Measurements from ENCODE around the gene ANTXRL. TPM values are rescaled to one million over a fixed set of nuclear protein-coding genes. Genes with fewer than 3 reads are reported as not detected.
A peak's percentile ranks its signal among the peaks of the same experiment; 100 is the strongest.
"Not testable (repeated sequence)": the region's sequence is repeated elsewhere in the genome, so short reads cannot be mapped to it uniquely, and the experiment has no call there.

ANTXRL gene
- total and polyA plus RNA-seq, 7 experiments from 2014 or later = 0.97 TPM; not detected in 6

DNA sequence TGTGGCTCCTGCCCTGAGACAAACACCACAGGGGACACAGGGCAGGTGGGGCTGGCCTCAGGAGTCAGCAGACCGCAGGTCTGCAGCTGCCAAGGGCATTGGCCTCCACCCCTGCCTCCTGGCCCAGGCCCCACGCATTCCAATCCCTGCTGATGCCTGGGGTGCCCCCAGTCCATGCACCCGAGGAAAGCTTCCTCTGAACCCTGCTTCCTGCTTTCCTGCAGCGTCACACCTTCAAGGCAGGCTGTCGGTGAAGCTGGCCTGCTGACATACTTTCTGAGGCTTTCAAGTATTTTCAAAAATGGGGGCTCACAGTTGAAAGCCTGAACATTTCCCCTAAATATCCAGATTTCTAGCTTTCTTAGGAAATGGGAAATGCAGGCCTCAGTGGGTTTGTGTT, 22.5 kb upstream of the ANTXRL start:
- Histone ChIP-seq H3K27ac (ENCODE audit: low read depth, low read length) (peak overlapping the region; percentile 55), H3K36me3 (ENCODE audit: control insufficient read depth in 2 of 3, insufficient read depth in 3 of 3, low read length in 3 of 3) (peaks cover 0 to 18% (median 17%) of the 10 kb centered on the region in 3 experiments), H3K4me3 (ENCODE audit: low read length) (no peak overlapping the region), H3K9me3 (ENCODE audit: control insufficient read depth in 2 of 3, low read length in 3 of 3) (no peaks in the 10 kb centered on the region), H3K4me1 (ENCODE audit: control insufficient read depth in 2 of 2, insufficient read depth in 2 of 2, low read length in 2 of 2) (peaks cover 11 to 37% of the 10 kb centered on the region in 2 donors), H3K27me3 (ENCODE audit: control insufficient read depth in 2 of 2, insufficient read depth in 2 of 2, low read length in 2 of 2) (no peaks in the 10 kb centered on the region)
- no peaks in the 10 kb centered on the region for H3K27me3 Mint-ChIP-seq
- no peaks in the 10 kb centered on the region for H3K9me3 Mint-ChIP-seq
- peak overlapping the region in 6 of 9 donors; percentile 20 to 94 (median 82) for H3K27ac Mint-ChIP-seq
- ChIA-PET CTCF (no interaction called here), POLR2A (interaction anchor here (1.1 kb wide), 1 partner anchor 35 kb away, joined by 4 read pairs; no protein-coding TSS in a partner anchor)
- intact Hi-C loops (cut with micrococcal nuclease) = no loop called here
- H3K36me3 Mint-ChIP-seq = peaks cover 8 to 22% (median 19%) of the 10 kb centered on the region in 5 donors
- H3K4me3 Mint-ChIP-seq = peak overlapping the region in 6 of 10 donors; percentile 14 to 57 (median 28)
- ATAC-seq = no peak
- peak in 2 of 9 donors; percentile 16 to 27 for DNase-seq
- H3K4me1 Mint-ChIP-seq = peaks cover 10 to 57% (median 39%) of the 10 kb centered on the region in 7 donors

DNA sequence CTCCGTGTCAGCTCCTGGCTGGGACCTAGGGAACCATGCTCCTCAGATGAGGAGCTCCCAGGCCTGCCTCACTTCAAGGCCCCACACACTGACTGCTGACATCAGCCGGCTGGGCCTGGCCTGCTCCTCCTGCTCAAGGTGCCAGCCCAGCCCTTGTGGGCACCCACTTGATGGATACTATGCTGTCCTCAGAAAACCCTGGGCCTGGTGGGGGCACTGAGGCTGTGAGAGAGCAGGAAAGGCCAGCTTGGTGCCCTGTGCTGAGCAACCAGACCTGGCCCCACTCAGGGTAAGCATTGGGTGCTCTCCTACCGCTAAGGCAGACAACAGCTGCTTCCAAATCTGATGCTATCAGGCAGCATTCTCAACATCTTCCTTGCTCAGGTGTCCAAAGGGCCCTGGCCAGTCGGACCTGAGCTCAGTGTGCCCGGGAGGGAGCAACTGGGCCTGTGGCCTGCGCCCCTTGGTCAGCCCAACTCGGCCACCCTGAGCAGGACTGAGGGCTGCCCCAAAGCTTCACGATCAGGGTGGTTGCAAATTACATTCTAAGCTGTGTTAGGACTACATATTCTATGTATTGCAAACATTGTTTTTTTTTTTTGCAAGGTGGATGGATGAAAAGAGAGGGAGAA, 21.9 kb upstream of the ANTXRL start:
- CTCF ChIA-PET = no interaction called here
- H3K9me3 Mint-ChIP-seq = no peaks in the 10 kb centered on the region
- DNase-seq = no peak
- peaks cover 16 to 40% of the 10 kb centered on the region in 2 donors for H3K4me1 ChIP-seq (ENCODE audit: control insufficient read depth in 2 of 2, insufficient read depth in 2 of 2, low read length in 2 of 2)
- peaks cover 0 to 18% (median 17%) of the 10 kb centered on the region in 3 experiments for H3K36me3 ChIP-seq (ENCODE audit: control insufficient read depth in 2 of 3, insufficient read depth in 3 of 3, low read length in 3 of 3)
- H3K27me3 Mint-ChIP-seq = no peaks in the 10 kb centered on the region
- peak overlapping the region in 8 of 10 donors; percentile 27 to 65 (median 40) for H3K4me3 Mint-ChIP-seq
- ATAC-seq = no peak
- H3K4me1 Mint-ChIP-seq = peaks cover 14 to 59% (median 44%) of the 10 kb centered on the region in 7 donors
- no peaks in the 10 kb centered on the region for H3K27me3 ChIP-seq (ENCODE audit: control insufficient read depth in 2 of 2, insufficient read depth in 2 of 2, low read length in 2 of 2)
- peak overlapping the region; percentile 55 for H3K27ac ChIP-seq (ENCODE audit: low read depth, low read length)
- intact Hi-C loops (cut with micrococcal nuclease) = loop anchor here in 1 of 2 donors (5.0 kb wide), 2 partner anchors 38 to 243 kb away; no protein-coding TSS in a partner anchor
- peaks cover 8 to 22% (median 20%) of the 10 kb centered on the region in 5 donors for H3K36me3 Mint-ChIP-seq
- H3K9me3 ChIP-seq (ENCODE audit: control insufficient read depth in 2 of 3, low read length in 3 of 3) = no peaks in the 10 kb centered on the region
- peak overlapping the region in 6 of 9 donors; percentile 77 to 94 (median 86) for H3K27ac Mint-ChIP-seq
- POLR2A ChIA-PET = interaction anchor here (1.1 kb wide), 1 partner anchor 35 kb away, joined by 4 read pairs; no protein-coding TSS in a partner anchor
- H3K4me3 ChIP-seq (ENCODE audit: low read length) = no peak overlapping the region

DNA sequence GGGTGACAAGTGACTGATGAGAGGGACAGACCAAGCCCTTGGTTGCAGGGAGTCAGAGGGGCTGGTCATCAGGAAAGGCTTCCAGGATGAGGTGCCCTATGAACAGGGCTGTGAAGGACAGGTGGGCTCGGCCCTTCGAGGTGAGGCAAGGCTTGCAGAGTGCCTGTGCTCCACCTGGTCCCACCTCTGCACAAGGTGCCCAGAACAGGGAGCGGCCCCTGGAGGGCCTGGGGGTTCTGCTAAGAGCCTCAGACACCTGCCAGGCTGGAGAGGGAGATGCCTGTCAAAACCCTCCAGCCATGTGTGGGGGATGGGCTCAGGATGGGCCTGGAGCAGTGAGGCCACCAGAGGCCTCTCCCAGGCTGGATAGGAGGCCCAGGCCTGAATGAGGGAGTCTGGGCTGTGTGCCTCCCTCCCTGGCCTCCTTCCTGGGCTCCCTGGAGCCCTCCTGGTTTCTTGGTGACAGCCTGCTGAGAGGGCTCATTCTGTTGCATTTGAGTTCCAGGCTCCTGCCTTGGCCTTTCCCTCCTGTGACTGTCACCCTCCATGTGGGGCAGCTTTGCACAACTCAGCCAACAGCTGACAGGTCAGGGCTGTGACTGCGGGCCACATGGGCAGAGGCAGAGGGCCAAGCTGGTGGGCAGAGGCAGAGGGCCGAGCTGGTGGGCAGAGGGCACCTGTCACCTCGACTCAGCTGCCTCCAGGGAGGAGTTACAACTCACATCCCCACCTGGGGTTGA, 21.1 kb upstream of the ANTXRL start:
- H3K9me3 ChIP-seq (ENCODE audit: control insufficient read depth in 2 of 3, low read length in 3 of 3); H3K9me3 Mint-ChIP-seq; H3K27me3 Mint-ChIP-seq; H3K4me3 ChIP-seq (ENCODE audit: low read length); ATAC-seq; CTCF ChIA-PET; H3K27me3 ChIP-seq (ENCODE audit: control insufficient read depth in 2 of 2, insufficient read depth in 2 of 2, low read length in 2 of 2): not testable (repeated sequence)
- intact Hi-C loops (cut with micrococcal nuclease) = loop anchor here in 1 of 2 donors (1.0 to 5.0 kb wide), 3 partner anchors 9 to 243 kb away; no protein-coding TSS in a partner anchor
- H3K27ac Mint-ChIP-seq = peak overlapping the region in 5 of 9 donors; percentile 79 to 94 (median 88)
- H3K36me3 ChIP-seq (ENCODE audit: control insufficient read depth in 2 of 3, insufficient read depth in 3 of 3, low read length in 3 of 3) = peaks cover 0 to 18% (median 17%) of the 10 kb centered on the region in 3 experiments
- H3K27ac ChIP-seq (ENCODE audit: low read depth, low read length) = peak overlapping the region; percentile 86
- H3K36me3 Mint-ChIP-seq = peaks cover 4 to 17% (median 15%) of the 10 kb centered on the region in 5 donors
- H3K4me1 Mint-ChIP-seq = peaks cover 17 to 63% (median 46%) of the 10 kb centered on the region in 7 donors
- H3K4me3 Mint-ChIP-seq = peak overlapping the region in 8 of 10 donors; percentile 32 to 70 (median 56)
- DNase-seq = peak in 1 of 9 donors; percentile 19
- H3K4me1 ChIP-seq (ENCODE audit: control insufficient read depth in 2 of 2, insufficient read depth in 2 of 2, low read length in 2 of 2) = peaks cover 25 to 49% of the 10 kb centered on the region in 2 donors
- POLR2A ChIA-PET = interaction anchor here (0.6 to 1.2 kb wide), 2 partner anchors 19 to 24 kb away, joined by 3 to 5 read pairs; no protein-coding TSS in a partner anchor

DNA sequence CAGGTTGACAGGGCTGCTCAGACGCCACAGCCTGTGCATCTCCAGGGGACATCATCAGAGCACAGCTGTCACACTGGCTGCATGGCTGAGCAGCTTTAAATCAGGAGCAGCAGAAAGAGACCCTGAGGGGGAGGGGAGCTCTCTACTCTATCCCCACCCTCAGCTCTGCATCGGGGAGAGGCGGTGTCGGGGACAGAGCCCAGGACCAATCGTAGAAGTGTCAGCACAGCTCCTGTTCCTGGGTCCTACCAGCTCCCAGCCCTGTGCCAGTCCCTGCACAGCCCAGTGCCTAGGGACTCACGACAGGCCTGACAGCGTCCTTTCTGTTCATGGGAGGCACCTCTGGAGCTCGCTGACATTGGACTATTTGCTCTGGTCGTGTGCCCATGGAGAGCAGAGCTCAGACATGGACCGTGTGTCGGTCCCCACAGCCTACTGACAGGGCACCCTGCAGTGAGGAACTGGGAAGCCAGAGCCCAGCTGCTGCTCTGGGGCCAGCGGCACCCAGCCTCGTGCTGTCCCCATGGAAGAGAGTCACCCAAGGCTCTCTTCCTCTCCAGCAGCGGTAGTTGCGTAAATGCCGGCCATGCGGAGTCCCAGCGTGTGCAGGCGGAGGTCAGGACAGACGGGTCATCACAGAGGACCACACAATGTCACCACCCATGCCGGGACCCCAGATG, 20.4 kb upstream of the ANTXRL start:
- peaks cover 0 to 10% (median 10%) of the 10 kb centered on the region in 5 donors for H3K36me3 Mint-ChIP-seq
- DNase-seq (no peak), ATAC-seq (no peak)
- Histone ChIP-seq H3K9me3 (ENCODE audit: control insufficient read depth in 2 of 3, low read length in 3 of 3) (no peaks in the 10 kb centered on the region), H3K36me3 (ENCODE audit: control insufficient read depth in 2 of 3, insufficient read depth in 3 of 3, low read length in 3 of 3) (peaks cover 0 to 14% (median 10%) of the 10 kb centered on the region in 3 experiments), H3K27me3 (ENCODE audit: control insufficient read depth in 2 of 2, insufficient read depth in 2 of 2, low read length in 2 of 2) (no peaks in the 10 kb centered on the region), H3K27ac (ENCODE audit: low read depth, low read length) (peak overlapping the region; percentile 86), H3K4me1 (ENCODE audit: control insufficient read depth in 2 of 2, insufficient read depth in 2 of 2, low read length in 2 of 2) (peaks cover 29 to 48% of the 10 kb centered on the region in 2 donors), H3K4me3 (ENCODE audit: low read length) (no peak overlapping the region)
- peak overlapping the region in 3 of 10 donors; percentile 41 to 70 (median 68) for H3K4me3 Mint-ChIP-seq
- ChIA-PET POLR2A (interaction anchor here (0.6 to 1.2 kb wide), 2 partner anchors 18 to 25 kb away, joined by 3 to 5 read pairs; no protein-coding TSS in a partner anchor), CTCF (interaction anchor here (0.6 to 1.0 kb wide), 2 partner anchors 11 to 698 kb away, joined by 3 read pairs; no protein-coding TSS in a partner anchor)
- intact Hi-C loops (cut with micrococcal nuclease) = loop anchor here in 1 of 2 donors (1.0 to 5.0 kb wide), 3 partner anchors 8 to 244 kb away; no protein-coding TSS in a partner anchor
- H3K4me1 Mint-ChIP-seq = peaks cover 22 to 61% (median 45%) of the 10 kb centered on the region in 7 donors
- peak overlapping the region in 1 of 9 donors; percentile 92 for H3K27ac Mint-ChIP-seq
- no peaks in the 10 kb centered on the region for H3K27me3 Mint-ChIP-seq
- no peaks in the 10 kb centered on the region for H3K9me3 Mint-ChIP-seq

DNA sequence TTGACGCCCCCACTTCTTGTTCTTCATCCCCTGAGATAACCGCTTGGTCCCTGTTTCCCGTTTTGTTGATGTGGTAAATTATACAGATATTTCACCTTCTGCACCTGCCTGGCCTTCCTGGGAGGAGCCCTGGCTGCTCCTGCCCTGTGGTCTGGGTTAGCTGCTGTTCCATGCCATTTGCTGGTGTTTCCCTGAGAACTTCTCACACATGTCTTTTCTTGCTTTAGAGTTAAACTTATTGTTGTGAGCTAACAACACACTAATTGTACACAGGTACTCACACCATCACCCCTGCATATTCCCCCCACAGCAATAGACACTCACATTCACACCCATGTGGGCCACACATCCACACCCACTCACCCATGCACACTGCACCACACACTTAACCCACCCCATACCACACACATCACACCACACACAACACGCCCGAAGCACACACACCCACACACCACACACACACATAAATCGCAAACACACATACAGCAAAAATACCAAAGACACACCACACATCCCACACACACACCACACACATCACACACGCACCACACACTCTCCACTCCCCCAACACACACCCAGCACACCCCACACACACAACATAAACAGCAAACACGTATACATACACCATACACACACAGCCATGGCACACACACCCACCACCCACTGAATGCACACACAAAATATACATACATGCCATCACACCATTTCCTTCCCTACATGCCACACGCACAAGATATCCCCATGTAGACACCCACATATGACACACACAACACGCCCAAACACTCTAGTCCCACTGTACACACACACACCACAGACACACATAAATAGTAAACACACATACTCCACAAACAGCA, 19.4 kb upstream of the ANTXRL start:
- Histone ChIP-seq H3K36me3 (ENCODE audit: control insufficient read depth in 2 of 3, insufficient read depth in 3 of 3, low read length in 3 of 3) (peaks cover 0 to 5% (median 4%) of the 10 kb centered on the region in 3 experiments), H3K9me3 (ENCODE audit: control insufficient read depth in 2 of 3, low read length in 3 of 3) (no peaks in the 10 kb centered on the region), H3K27me3 (ENCODE audit: control insufficient read depth in 2 of 2, insufficient read depth in 2 of 2, low read length in 2 of 2) (no peaks in the 10 kb centered on the region), H3K4me3 (ENCODE audit: low read length) (peak overlapping the region; percentile 84), H3K27ac (ENCODE audit: low read depth, low read length) (peak overlapping the region; percentile 86), H3K4me1 (ENCODE audit: control insufficient read depth in 2 of 2, insufficient read depth in 2 of 2, low read length in 2 of 2) (peaks cover 36 to 48% of the 10 kb centered on the region in 2 donors)
- ATAC-seq (no peak), DNase-seq (no peak)
- Mint-ChIP-seq H3K27me3 (no peaks in the 10 kb centered on the region), H3K36me3 (peaks cover 0 to 6% (median 4%) of the 10 kb centered on the region in 5 donors), H3K4me1 (peaks cover 28 to 60% (median 45%) of the 10 kb centered on the region in 7 donors), H3K9me3 (no peaks in the 10 kb centered on the region), H3K4me3 (no peak overlapping the region), H3K27ac (no peak overlapping the region)
- intact Hi-C loops (cut with micrococcal nuclease) = loop anchor here in 1 of 2 donors (5.0 kb wide), 2 partner anchors 40 to 245 kb away; no protein-coding TSS in a partner anchor
- ChIA-PET CTCF (interaction anchor here (1.0 kb wide), 1 partner anchor 12 kb away, joined by 3 read pairs; no protein-coding TSS in a partner anchor), POLR2A (interaction anchor here (1.2 kb wide), 1 partner anchor 17 kb away, joined by 3 read pairs; no protein-coding TSS in a partner anchor)

Measured in naive thymus-derived CD4-positive, alpha-beta T cell (primary cell).